ENCODE results near the gene ASIC4. TPM values are rescaled to one million over a fixed set of nuclear protein-coding genes. Genes with fewer than 3 reads are reported as not detected.

The ASIC4 gene
- total and polyA plus RNA-seq, 12 donors, result 0.15 to 16.3 (median 1.1) TPM; not detected in 4

- Histone ChIP-seq H3K36me3 (replicated peaks in 1 of 2) (no peaks in the 10 kb centered on the region), H3K27me3 (no peaks in the 10 kb centered on the region), H3K4me1 (replicated peaks in 1 of 2) (no peaks in the 10 kb centered on the region), H3K27ac (no peak overlapping the region), H3K4me3 (no peak overlapping the region), H3K9me3 (replicated peaks in 1 of 3) (no peaks in the 10 kb centered on the region)
- WGBS, 4 donors, result 75 to 86% (median 79%) methylated on average over 2 of the region's 2 CpGs
- intact Hi-C loops (cut with DNase I), result no loop called here
- TF ChIP-seq POLR2A (IDR thresholded peaks at IDR 0.05) (no peak), CTCF (IDR thresholded peaks at IDR 0.05) (no peak)
- no peak for DNase-seq
These were observed 67.1 kb downstream of the ASIC4 start for GRCh38 chr2:219581346-219581745.

Small RNAs within 50 kb of the gene (microRNA-seq; reads per million reads assigned to microRNA genes)
- 0 reads per million in 3 donors for gene MIR3132

Small RNAs within 50 kb of the gene (small RNA-seq; reads per million reads assigned to genes)
- 0 reads per million in 2 donors for gene MIR3132

Other genes starting within 250 kb of the ASIC4 start
- gene DNAJB2, start 235.1 kb upstream of the ASIC4 start, total RNA-seq, result 100 to 1,000 TPM in 8 of 9 donors, 10 to 100 TPM in 1; 80.6 to 180 (median 134) TPM
- gene DNAJB2, start 235.1 kb upstream of the ASIC4 start, polyA plus RNA-seq, result 100 to 1,000 TPM; 126 to 201 (median 145) TPM
- gene PTPRN, start 205.1 kb upstream of the ASIC4 start, total RNA-seq, result 100 to 1,000 TPM in 1 of 9 donors, 10 to 100 TPM in 2, 1 to 10 TPM in 4, under 1 TPM in 1, not detected in 1; 0.39 to 106 (median 8.9) TPM
- gene PTPRN, start 205.1 kb upstream of the ASIC4 start, polyA plus RNA-seq, result 10 to 100 TPM in 2 of 3 donors, 1 to 10 TPM in 1; 8.5 to 45.3 (median 26.7) TPM
- not detected for gene RESP18, start 181.7 kb upstream of the ASIC4 start, total RNA-seq
- gene RESP18, start 181.7 kb upstream of the ASIC4 start, polyA plus RNA-seq, result not detected
- gene DNPEP, start 126.6 kb upstream of the ASIC4 start, total RNA-seq, result 10 to 100 TPM; 33.5 to 59.2 (median 50.6) TPM
- gene DNPEP, start 126.6 kb upstream of the ASIC4 start, polyA plus RNA-seq, result 100 to 1,000 TPM in 1 of 3 donors, 10 to 100 TPM in 2; 30.0 to 107 (median 93.9) TPM
- gene DES, start 96.1 kb upstream of the ASIC4 start, total RNA-seq, result 10 to 100 TPM in 3 of 9 donors, 1 to 10 TPM in 5, under 1 TPM in 1; 0.94 to 46.5 (median 7.9) TPM
- 100 to 1,000 TPM in 1 of 3 donors, 10 to 100 TPM in 2; 58.4 to 283 (median 60.1) TPM for gene DES, start 96.1 kb upstream of the ASIC4 start, polyA plus RNA-seq
- gene SPEG, start 79.6 kb upstream of the ASIC4 start, total RNA-seq, result 10 to 100 TPM in 1 of 9 donors, 1 to 10 TPM in 6, under 1 TPM in 2; 0.66 to 14.8 (median 4.1) TPM
- gene SPEG, start 79.6 kb upstream of the ASIC4 start, polyA plus RNA-seq, result 100 to 1,000 TPM in 1 of 3 donors, 10 to 100 TPM in 1, 1 to 10 TPM in 1; 4.3 to 178 (median 40.1) TPM
- gene GMPPA, start 15.6 kb upstream of the ASIC4 start, total RNA-seq, result 10 to 100 TPM; 23.0 to 60.6 (median 26.7) TPM
- gene GMPPA, start 15.6 kb upstream of the ASIC4 start, polyA plus RNA-seq, result 10 to 100 TPM; 36.8 to 72.2 (median 38.5) TPM
- gene CHPF, start 29.3 kb downstream of the ASIC4 start, total RNA-seq, result 100 to 1,000 TPM in 3 of 9 donors, 10 to 100 TPM in 6; 42.0 to 196 (median 80.3) TPM
- gene CHPF, start 29.3 kb downstream of the ASIC4 start, polyA plus RNA-seq, result 10 to 100 TPM in 2 of 3 donors, 1 to 10 TPM in 1; 9.1 to 49.8 (median 44.2) TPM
- 10 to 100 TPM in 5 of 9 donors, 1 to 10 TPM in 4; 3.3 to 16.2 (median 10.1) TPM for gene TMEM198, start 29.5 kb downstream of the ASIC4 start, total RNA-seq
- gene TMEM198, start 29.5 kb downstream of the ASIC4 start, polyA plus RNA-seq, result 10 to 100 TPM in 2 of 3 donors, 1 to 10 TPM in 1; 7.5 to 12.1 (median 10.2) TPM
- 100 to 1,000 TPM; 127 to 215 (median 174) TPM for gene OBSL1, start 57.1 kb downstream of the ASIC4 start, total RNA-seq
- 100 to 1,000 TPM in 2 of 3 donors, 10 to 100 TPM in 1; 63.9 to 427 (median 408) TPM for gene OBSL1, start 57.1 kb downstream of the ASIC4 start, polyA plus RNA-seq
- gene INHA, start 57.8 kb downstream of the ASIC4 start, total RNA-seq, result 100 to 1,000 TPM in 3 of 9 donors, 10 to 100 TPM in 6; 24.6 to 704 (median 41.5) TPM
- gene INHA, start 57.8 kb downstream of the ASIC4 start, polyA plus RNA-seq, result 100 to 1,000 TPM in 1 of 3 donors, 10 to 100 TPM in 2; 18.9 to 120 (median 44.6) TPM
- 10 to 100 TPM in 7 of 9 donors, 1 to 10 TPM in 2; 5.0 to 43.7 (median 20.2) TPM for gene STK11IP, start 83.4 kb downstream of the ASIC4 start, total RNA-seq
- 10 to 100 TPM; 10.8 to 68.1 (median 47.6) TPM for gene STK11IP, start 83.4 kb downstream of the ASIC4 start, polyA plus RNA-seq
- gene SLC4A3, start 113.1 kb downstream of the ASIC4 start, total RNA-seq, result 10 to 100 TPM in 6 of 9 donors, 1 to 10 TPM in 3; 3.9 to 32.8 (median 13.8) TPM
- gene SLC4A3, start 113.1 kb downstream of the ASIC4 start, polyA plus RNA-seq, result 10 to 100 TPM in 2 of 3 donors, 1 to 10 TPM in 1; 5.2 to 40.5 (median 40.0) TPM

All from adrenal gland (tissue), 12 donors.